ENCODE results near the gene NCAM2. TPM values are rescaled to one million over a fixed set of nuclear protein-coding genes. Genes with fewer than 3 reads are reported as not detected.
A peak's percentile ranks its signal among the peaks of the same experiment; 100 is the strongest.

The NCAM2 gene
- polyA plus RNA-seq, 3 donors: not detected

- WGBS (ENCODE audit: insufficient coverage): 96% methylated on average over 3 of the region's 3 CpGs
- Histone ChIP-seq H4K20me1 (ENCODE audit: insufficient read depth, low read length) (no peaks in the 10 kb centered on the region), H3K36me3 (replicated peaks in 1 of 2; ENCODE audit: control insufficient read depth in 1 of 2, insufficient read depth in 2 of 2, low read length in 2 of 2) (no peaks in the 10 kb centered on the region), H3K27me3 (ENCODE audit: control insufficient read depth in 2 of 2, insufficient read depth in 2 of 2, low read length in 2 of 2) (no peaks in the 10 kb centered on the region), H3K9ac (ENCODE audit: insufficient read depth, low read length, poor library complexity, severe bottlenecking) (no peak overlapping the region), H3K79me2 (ENCODE audit: insufficient read depth, low read length) (no peaks in the 10 kb centered on the region), H3K27ac (ENCODE audit: low read depth in 1 of 2, low read length in 2 of 2) (no peak overlapping the region), H3K4me1 (ENCODE audit: control insufficient read depth in 1 of 2, insufficient read depth in 2 of 2, low read length in 2 of 2) (peaks cover 0 to under 1% of the 10 kb centered on the region in 2 donors), H2AFZ (ENCODE audit: insufficient read depth, low read depth, low read length, poor library complexity, severe bottlenecking) (no peak overlapping the region), H3K9me3 (replicated peaks in 1 of 2; ENCODE audit: control insufficient read depth in 1 of 2, insufficient read depth in 1 of 2, low read length in 2 of 2) (no peaks in the 10 kb centered on the region), H3K4me2 (replicated peaks; ENCODE audit: extremely low read depth, low read length, poor library complexity, severe bottlenecking) (no peak overlapping the region), H3K4me3 (replicated peaks in 1 of 3; ENCODE audit: low read depth in 2 of 3, low read length in 3 of 3) (no peak overlapping the region)
- H3K9me3 Mint-ChIP-seq: peaks cover 0 to 3% (median 0%) of the 10 kb centered on the region in 7 donors
- peaks cover 2% of the 10 kb centered on the region for H3K4me1 Mint-ChIP-seq
- H3K36me3 Mint-ChIP-seq: no peaks in the 10 kb centered on the region
- no peaks in the 10 kb centered on the region for H3K27me3 Mint-ChIP-seq (ENCODE audit: low read depth in 3 of 3)
- TF ChIP-seq CTCF (IDR thresholded peaks at IDR 0.05): no peak
- intact Hi-C loops (cut with micrococcal nuclease): no loop called here
- no peak for DNase-seq
- no peak overlapping the region for H3K4me3 Mint-ChIP-seq
- no peak overlapping the region for H3K27ac Mint-ChIP-seq
Observed at GRCh38 chr21:21196087-21196486, 197.9 kb downstream of the NCAM2 start.

- Mint-ChIP-seq H3K4me1 (peaks cover 2% of the 10 kb centered on the region), H3K9me3 (peaks cover 0 to 2% (median 0%) of the 10 kb centered on the region in 7 donors), H3K36me3 (no peaks in the 10 kb centered on the region), H3K4me3 (no peak overlapping the region), H3K27ac (peak overlapping the region in 1 of 7 donors; percentile 50), H3K27me3 (ENCODE audit: low read depth in 3 of 3) (no peaks in the 10 kb centered on the region)
- H3K9me3 ChIP-seq (replicated peaks in 1 of 2; ENCODE audit: control insufficient read depth in 1 of 2, insufficient read depth in 1 of 2, low read length in 2 of 2): no peaks in the 10 kb centered on the region
- H3K4me2 ChIP-seq (replicated peaks; ENCODE audit: extremely low read depth, low read length, poor library complexity, severe bottlenecking): no peak overlapping the region
- no peaks in the 10 kb centered on the region for H4K20me1 ChIP-seq (ENCODE audit: insufficient read depth, low read length)
- WGBS (ENCODE audit: insufficient coverage): 94% methylated on average over 7 of the region's 11 CpGs
- H3K9ac ChIP-seq (ENCODE audit: insufficient read depth, low read length, poor library complexity, severe bottlenecking): no peak overlapping the region
- no peak overlapping the region for H3K4me3 ChIP-seq (replicated peaks in 1 of 3; ENCODE audit: low read depth in 2 of 3, low read length in 3 of 3)
- H2AFZ ChIP-seq (ENCODE audit: insufficient read depth, low read depth, low read length, poor library complexity, severe bottlenecking): no peak overlapping the region
- DNase-seq: no peak
- no peaks in the 10 kb centered on the region for H3K36me3 ChIP-seq (replicated peaks in 1 of 2; ENCODE audit: control insufficient read depth in 1 of 2, insufficient read depth in 2 of 2, low read length in 2 of 2)
- no peaks in the 10 kb centered on the region for H3K79me2 ChIP-seq (ENCODE audit: insufficient read depth, low read length)
- H3K4me1 ChIP-seq (ENCODE audit: control insufficient read depth in 1 of 2, insufficient read depth in 2 of 2, low read length in 2 of 2): peaks cover 0 to 8% of the 10 kb centered on the region in 2 donors
- no peak overlapping the region for H3K27ac ChIP-seq (ENCODE audit: low read depth in 1 of 2, low read length in 2 of 2)
- no peak for TF ChIP-seq CTCF (IDR thresholded peaks at IDR 0.05)
- intact Hi-C loops (cut with micrococcal nuclease): no loop called here
- H3K27me3 ChIP-seq (ENCODE audit: control insufficient read depth in 2 of 2, insufficient read depth in 2 of 2, low read length in 2 of 2): no peaks in the 10 kb centered on the region
Observed at GRCh38 chr21:21196848-21197247, 198.6 kb downstream of the NCAM2 start.

Measured in CD14-positive monocyte (primary cell).